KOPT-K1 (cell line): Measurements from ENCODE around the gene ASGR1.
"Not testable (repeated sequence)": the region's sequence is repeated elsewhere in the genome, so short reads cannot be mapped to it uniquely, and the experiment has no call there.

Experiments
- H3K27ac ChIP-seq: fragments of 200-600 bp; sonication (generic); 2 replicates; pipeline ENCODE4 v1.5.1; 2016; ENCODE audit warnings: antibody characterized with exemption, mild to moderate bottlenecking, low read depth, low read length; ENCODE audit not compliant: poor library complexity, severe bottlenecking
- H3K36me3 ChIP-seq: fragments of 200-600 bp; sonication (generic); 2 replicates; pipeline ENCODE4 v1.5.1; 2017; ENCODE audit warnings: antibody characterized with exemption, mild to moderate bottlenecking, low read length, moderate library complexity; ENCODE audit not compliant: insufficient read depth
- H3K9me3 ChIP-seq: fragments of 200-600 bp; sonication (generic); 2 replicates; pipeline ENCODE4 v1.5.1; 2017; ENCODE audit warnings: antibody characterized with exemption, low read length, mild to moderate bottlenecking; ENCODE audit not compliant: insufficient read depth, poor library complexity, severe bottlenecking

ASGR1 gene

DNA sequence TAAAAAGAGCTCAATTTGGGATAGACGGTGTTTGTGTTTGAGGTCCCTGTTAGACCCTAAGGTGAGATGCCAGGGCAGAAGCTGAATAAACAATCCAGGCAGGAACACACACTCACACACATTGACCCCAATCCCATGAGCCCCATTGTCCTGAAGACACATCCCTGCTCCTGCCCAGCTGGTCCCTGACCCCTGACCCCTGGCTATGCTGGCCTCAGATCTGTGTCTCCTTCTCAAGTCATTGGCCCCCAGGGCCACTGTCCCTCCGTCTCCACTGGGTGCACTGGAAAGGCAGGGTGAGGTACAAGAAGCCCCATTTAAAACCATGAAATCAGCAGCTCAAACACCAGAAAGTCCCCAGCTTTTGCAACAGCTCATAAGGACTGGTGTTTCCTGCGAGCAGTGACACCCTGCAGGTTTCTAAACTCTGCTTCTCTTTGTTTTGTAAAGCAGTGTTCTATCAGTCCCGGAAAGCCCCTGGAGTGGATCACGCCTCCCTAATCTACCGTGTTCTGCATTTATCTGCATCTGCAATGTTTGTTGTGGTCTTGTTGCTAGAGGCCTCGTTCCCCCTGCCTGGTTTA is 46.6 kb downstream of the ASGR1 start:
- Histone ChIP-seq H3K36me3 (no peaks in the 10 kb centered on the region), H3K27ac (no peak overlapping the region), H3K9me3 (no peaks in the 10 kb centered on the region)

DNA sequence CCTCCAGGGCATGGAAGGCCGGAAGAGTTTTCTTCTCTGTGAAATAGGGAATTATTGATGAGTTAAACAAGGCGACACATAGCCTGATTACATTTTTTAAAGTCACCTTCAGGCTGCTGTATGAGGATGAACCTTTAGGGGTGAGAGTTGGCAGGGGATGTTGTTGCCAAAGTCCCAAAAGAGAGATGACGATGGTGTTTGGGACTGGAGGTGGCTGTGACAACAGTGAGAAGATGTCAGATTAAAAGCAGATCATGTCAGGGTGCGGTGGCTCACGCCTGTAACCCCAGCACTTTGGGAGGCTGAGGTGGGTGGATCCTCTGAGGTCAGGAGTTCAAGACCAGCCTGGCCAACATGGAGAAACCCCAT is 47.8 kb downstream of the ASGR1 start:
- H3K27ac ChIP-seq, result no peak overlapping the region
- H3K36me3 ChIP-seq, result no peaks in the 10 kb centered on the region
- H3K9me3 ChIP-seq, result no peaks in the 10 kb centered on the region

DNA sequence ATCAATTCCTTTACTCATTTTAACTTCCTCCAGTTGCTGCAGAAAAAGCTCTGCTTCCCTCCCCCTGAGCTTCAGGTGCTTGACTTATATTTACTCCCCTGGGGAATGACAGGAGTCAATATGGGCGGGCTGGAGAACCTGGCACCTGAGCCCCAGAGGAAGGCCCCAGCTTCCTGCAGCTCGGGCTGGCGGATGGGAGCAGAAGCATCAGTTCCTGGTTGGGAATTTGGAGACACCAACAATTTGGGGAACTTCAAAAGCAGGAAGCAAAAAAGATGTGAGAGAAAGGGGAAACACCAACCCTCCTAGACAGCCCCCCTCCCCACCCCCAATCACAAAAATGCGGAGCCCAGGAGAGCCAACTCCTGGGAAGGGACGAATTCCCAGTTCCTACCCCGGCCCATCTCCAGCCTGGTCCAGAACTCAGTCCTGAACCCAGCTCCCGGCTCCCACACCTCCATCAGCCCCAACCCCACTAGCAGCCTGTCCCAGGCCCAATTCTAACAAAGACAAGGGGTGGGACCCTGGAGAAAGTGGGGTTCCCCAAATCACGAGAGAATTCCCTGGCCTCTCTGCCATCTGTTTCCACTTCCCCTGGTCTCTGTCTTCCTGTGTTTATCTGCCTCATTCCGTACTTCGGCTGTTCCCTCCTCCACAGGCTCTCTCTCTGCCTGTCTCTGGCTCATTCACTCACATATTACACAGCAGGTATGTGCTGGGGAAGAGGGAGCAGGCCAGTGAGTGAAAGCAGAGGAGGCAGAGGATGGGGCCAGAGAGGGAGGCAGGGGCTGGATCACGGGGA is 48.3 kb downstream of the ASGR1 start:
- no peaks in the 10 kb centered on the region for H3K36me3 ChIP-seq
- H3K9me3 ChIP-seq, result no peaks in the 10 kb centered on the region
- H3K27ac ChIP-seq, result no peak overlapping the region

DNA sequence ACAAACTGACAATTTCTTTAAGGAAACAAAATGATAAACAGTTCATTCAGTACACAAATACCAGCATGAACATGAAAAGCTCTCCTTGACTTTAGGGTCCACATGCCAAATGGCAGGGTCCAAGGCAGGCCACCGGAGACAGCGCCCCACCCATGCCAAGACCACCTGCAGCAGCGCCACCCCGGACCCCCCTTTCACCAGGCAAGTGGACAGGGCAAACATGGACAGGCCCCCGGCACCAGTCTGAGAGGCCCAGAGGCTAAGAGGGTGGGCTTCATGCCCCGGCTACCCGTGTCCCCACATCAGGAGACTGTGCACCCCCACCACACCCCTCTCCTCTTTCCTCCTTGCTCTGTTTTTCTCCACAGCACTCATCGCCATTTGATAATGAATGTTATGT is 49.9 kb downstream of the ASGR1 start:
- Histone ChIP-seq H3K27ac (no peak overlapping the region), H3K9me3 (no peaks in the 10 kb centered on the region), H3K36me3 (no peaks in the 10 kb centered on the region)

DNA sequence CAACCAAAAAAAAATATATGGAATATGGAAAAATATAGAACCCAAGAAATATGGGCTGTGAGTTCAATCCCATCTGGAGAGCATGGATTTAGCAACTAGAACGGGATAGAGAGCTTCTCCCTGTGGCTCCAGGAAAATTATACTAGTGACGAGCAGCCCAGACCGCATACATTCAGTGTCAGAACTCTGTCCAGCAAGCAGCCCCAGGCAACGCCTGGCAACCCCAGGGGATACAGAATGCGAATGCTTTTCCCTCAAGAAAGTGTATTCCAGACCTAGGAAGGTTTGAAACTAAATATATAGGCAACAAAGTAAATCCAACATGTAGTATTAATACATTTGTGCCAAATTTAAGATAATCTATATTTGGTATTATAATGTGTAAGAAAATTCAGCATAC is 51.0 kb downstream of the ASGR1 start:
- Histone ChIP-seq H3K36me3 (no peaks in the 10 kb centered on the region), H3K27ac (no peak overlapping the region), H3K9me3 (no peaks in the 10 kb centered on the region)

DNA sequence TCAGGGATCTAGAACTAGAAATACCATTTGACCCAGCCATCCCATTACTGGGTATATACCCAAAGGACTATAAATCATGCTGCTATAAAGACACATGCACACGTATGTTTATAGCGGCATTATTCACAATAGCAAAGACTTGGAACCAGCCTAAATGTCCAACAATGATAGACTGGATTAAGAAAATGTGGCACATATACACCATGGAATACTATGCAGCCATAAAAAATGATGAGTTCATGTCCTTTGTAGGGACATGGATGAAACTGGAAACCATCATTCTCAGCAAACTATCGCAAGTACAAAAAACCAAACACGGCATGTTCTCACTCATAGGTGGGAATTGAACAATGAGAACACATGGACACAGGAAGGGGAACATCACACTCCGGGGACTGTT is 51.7 kb downstream of the ASGR1 start:
- H3K36me3 ChIP-seq, H3K27ac ChIP-seq, H3K9me3 ChIP-seq: not testable (repeated sequence)

DNA sequence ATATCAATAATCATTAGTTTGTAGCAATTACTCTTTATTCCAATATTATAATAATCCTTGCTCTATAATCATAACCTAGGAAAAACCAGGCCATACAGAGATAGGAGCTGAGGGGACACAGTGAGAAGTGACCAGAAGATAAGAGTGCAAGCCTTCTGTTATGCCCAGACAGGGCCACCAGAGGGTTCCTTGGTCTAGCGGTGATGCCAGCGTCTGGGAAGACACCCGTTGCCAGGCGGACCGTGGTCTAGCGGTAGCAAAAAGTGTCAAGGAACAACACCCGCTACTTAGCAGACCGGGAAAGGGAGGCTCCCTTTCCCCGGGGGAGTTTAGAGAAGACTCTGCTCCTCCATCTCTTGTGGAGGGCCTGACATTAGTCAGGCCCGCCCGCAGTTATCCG is 52.8 kb downstream of the ASGR1 start:
- H3K9me3 ChIP-seq, H3K27ac ChIP-seq, H3K36me3 ChIP-seq: not testable (repeated sequence)

DNA sequence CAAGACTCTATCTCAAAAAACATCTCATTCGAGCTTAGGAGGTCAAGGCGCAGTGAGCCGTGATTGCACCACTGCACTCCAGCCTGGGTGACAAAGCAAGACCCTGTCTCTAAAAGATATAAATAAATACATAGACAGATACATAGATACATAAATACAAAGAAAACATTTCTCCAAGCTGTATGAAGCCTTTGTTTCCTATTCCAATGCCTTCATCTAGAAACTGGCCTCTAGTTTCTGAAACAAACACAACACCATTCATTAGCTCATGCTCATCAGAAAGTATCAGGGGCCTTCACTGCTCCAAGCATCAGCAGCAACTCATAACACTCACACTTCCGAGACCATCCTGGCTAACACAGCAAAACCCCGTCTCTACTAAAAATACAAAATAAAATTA is 54.2 kb downstream of the ASGR1 start:
- H3K36me3 ChIP-seq, result no peaks in the 10 kb centered on the region
- no peaks in the 10 kb centered on the region for H3K9me3 ChIP-seq
- H3K27ac ChIP-seq, result no peak overlapping the region

DNA sequence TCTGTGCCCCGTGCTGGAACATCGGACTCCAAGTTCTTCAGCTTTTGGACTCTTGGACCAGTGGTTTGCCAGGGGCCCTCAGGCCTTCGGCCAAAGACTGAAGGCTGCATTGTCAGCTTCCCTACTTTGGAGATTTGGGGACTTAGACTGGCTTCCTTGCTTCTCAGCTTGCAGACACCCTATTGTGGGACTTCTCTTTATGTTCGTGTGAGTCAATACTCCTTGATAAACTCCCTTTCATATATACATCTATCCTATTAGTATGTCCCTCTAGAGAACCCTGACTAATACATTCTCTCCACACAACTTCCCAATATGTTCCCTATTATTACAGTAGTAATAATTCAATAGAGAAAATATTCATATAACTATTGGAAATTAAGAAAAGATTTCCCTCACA is 55.3 kb downstream of the ASGR1 start:
- Histone ChIP-seq H3K9me3 (no peaks in the 10 kb centered on the region), H3K36me3 (no peaks in the 10 kb centered on the region), H3K27ac (no peak overlapping the region)
